HG03565 (cell line): ENCODE measurements around the gene KCND2.
"Not testable (repeated sequence)": the region's sequence is repeated elsewhere in the genome, so short reads cannot be mapped to it uniquely, and the experiment has no call there.

Experiments used
- ATAC-seq: cut with Tn5 transposase; IDR thresholded peaks from one replicate; pipeline ENCODE4 v1.9.1; 2021; ENCODE audit warnings: mild to moderate bottlenecking, moderate library complexity; ENCODE audit not compliant: unreplicated experiment

Gene KCND2

DNA sequence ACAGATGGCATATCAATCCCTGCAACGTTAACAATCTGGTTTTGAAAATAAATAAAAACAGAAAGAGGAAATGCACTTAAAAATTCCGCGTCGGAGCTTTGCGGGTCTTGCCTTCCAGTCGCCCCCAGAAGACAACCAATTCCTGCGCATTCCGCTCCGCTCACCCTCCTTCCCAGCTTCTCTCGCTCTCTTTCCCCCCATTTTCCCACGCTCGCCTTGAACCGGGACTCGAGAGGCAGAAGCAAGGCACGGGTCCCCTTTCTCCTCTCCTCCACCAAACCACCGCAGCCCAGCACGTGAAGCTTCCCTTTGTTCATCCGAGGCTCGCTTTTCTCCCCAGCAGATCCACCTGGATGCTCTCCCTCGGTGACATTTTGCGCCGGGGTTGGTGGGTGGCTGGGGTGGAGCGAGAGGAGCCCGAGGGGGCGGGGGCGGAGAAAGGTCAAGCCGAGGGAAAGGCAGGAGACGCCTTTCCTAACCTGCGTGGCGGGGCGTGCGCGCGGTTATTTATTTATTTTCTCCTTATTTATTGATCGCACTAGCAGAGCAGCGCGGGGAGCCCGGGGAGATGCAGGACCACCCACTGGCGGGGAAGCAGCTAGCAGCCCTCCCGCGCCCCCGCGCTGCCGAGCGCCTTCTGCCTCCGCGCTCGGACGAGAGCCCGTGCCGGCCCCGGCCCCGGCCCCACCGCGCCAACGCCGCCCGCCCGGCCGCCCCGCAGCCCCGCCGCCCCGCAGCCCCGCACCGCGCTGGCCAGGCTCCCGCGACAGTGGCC lies at the start of gene KCND2:
Gene KCND2, plus strand, starts transcription at position 475 of the 775 bp plus-strand sequence.
- ATAC-seq: no peak

DNA sequence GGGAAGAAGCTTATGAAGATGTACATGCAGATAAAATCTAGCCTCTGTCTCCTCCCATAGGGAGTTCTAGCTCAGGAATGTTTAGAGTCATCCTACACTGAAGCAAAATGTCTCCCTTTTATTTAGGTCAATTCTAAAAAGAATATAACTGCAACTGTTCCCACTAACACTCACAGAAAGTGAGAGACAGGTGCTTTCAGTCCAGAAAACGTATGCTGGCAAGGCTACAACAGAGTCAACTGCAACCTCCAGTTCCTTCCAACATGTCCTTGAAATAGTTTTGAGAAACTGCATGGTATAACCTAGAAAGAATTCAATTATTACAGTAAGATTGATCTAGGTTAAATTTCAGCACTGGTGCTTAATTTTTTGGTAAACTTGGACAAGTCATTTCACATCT lies 46.8 kb upstream of the KCND2 start:
- no peak for ATAC-seq

- ATAC-seq: no peak
These were observed 45.7 kb upstream of the KCND2 start for GRCh38 chr7:120227255-120227654.

- ATAC-seq: no peak
These were observed 43.9 kb upstream of the KCND2 start for GRCh38 chr7:120229084-120229483.

DNA sequence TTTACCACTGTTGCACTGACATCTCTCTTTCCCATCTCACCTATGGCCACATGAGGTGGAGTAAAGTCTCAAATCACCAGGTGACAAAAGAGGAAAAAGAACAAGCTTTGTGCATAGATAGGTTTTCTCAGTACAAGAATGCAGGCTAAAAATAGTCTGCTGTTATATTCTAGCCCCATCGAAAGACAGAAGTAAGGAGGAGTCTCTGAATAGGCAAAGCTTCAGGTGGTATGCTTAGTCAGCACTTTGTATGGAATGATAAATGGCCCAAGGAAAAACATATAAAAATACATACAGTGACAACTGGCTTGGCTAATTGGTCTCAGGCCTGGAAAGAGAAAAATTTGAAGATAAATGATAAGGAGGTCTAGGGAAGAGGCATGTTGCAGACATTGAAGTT lies 39.6 kb upstream of the KCND2 start:
- ATAC-seq: no peak

DNA sequence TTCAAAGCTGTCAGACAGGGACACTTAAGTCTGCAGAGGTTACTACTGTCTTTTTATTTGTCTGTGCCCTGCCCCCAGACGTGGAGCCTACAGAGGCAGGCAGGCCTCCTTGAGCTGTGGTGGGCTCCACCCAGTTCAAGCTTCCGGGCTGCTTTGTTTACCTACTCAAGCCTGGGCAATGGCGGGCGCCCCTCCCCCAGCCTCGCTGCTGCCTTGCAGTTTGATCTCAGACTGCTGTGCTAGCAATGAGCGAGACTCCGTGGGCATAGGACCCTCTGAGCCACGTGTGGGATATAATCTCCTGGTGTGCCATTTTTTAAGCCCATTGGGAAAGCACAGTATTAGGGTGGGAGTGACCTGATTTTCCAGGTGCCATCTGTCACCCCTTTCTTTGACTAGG lies 32.6 kb upstream of the KCND2 start:
- ATAC-seq: not testable (repeated sequence)

- no peak for ATAC-seq
These were observed 31.0 kb upstream of the KCND2 start for GRCh38 chr7:120241973-120242372.

DNA sequence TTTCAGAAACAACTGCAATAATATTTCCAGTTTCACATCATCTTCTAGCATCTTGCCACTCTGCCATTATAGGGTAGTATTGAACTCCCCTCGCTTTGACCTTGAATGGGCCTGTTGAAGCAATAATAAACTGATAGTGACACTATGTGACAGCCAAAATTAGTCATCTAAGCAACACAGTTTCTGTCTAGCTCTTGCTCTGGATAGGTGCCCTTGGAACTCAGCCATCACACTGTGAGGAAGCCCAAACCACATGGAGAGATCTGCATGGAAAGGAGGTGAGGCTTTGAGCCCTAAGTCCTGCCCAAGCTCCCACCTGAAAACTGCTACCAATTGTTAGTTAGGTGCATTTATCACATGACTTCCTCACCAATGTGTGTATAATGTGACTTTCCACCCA lies 18.1 kb upstream of the KCND2 start:
- no peak for ATAC-seq

DNA sequence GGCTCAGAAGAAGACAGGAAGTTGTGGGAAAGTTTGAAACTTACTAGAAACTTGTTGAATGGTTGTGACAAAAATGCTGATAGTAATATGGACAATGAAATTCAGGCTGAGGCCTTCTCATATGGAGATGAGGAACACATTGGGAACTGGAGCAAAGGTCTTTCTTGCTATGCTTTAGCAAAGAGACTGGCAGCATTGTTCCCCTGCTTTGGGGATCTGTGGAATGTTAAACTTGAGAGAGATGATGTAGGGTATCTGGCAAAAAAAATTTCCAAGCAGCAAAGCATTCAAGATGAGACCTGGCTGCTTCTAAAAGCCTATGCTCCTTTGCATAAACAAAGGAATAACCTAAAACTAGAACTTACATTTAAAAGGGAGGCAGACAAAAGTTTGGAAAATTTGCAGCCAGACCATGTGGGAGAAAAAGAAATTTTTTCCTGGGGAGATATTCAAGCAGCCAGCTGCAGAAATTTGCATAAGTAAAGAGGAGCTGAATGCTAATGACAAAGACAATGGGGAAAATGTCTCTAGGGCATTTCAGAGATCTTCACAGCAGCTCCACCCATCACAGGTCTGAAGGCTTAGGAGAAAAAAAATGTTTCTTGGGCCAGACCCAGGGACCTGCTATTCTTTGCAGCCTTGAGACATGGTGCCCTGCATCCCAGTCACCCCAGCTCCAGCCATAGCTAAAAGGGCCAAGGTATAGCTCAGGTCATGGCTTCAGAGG lies 16.5 kb upstream of the KCND2 start:
- no peak for ATAC-seq

DNA sequence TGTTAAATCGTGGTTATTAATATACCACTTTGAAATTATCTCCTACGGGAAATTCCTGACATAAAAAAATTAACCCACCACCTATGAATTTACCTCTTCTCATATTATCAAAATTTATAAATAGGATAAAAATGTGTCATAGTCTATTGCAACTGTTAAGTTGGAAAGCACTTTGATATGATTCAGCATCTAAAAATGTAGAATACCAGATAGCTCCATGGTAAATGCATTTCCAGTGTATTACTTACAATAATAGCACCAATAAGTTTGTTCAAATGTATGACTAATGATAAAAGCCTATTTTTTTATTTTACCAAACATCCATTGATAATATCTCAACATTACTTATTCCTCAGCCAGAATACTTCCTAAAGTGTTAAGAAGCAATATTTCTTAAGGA lies 13.6 kb upstream of the KCND2 start:
- ATAC-seq: no peak

GRCh38 chr7:120260111-120260510 lies 12.9 kb upstream of the KCND2 start:
- no peak for ATAC-seq

DNA sequence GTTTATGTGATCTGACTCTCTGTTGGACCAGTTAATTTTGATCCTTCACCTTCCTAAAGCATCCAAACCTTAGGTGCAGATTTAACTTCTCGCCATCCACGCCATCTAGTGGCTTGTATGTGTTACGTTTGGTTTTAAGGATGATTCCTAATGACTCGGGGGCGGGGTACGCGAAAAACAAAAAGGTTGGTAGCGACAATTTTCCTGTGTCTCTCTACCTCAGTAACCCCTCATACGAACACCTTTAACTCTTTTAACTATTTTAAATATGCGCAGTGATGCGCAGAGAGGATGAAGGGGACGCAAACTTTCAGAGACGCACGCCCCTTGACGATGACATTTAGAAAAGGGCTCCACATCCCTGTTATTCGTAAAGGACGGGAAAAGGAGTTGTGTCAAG lies 714 bp upstream of the KCND2 start:
- peak; percentile 64 for ATAC-seq

DNA sequence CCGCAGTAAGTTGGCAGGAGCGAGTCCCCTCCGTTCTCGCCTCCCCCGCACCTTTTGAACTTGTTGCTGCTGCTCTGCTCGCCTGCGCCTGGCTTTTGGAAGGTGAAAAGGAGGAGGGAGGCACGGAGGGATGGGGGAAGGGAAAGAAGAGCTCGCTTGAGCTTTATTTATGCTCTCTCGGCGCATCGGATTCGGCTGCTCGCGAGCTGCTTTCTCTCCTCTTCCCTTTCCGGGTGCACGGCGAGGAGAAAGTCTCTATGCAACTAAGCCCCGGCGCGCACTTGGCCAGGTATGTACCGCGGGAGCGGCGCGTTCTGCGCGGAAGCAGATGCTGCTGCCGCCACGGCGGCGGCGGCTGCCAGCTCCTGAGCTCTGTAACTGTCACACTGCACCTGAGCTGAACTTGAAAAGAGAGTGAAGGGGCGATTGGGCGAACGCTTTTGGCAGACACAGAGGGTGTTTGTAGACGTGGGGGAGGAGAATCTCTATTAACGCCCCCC lies 551 bp downstream of the KCND2 start:
- peak; percentile 51 for ATAC-seq

GRCh38 chr7:120274482-120274881 lies 1.5 kb downstream of the KCND2 start:
- ATAC-seq: no peak

DNA sequence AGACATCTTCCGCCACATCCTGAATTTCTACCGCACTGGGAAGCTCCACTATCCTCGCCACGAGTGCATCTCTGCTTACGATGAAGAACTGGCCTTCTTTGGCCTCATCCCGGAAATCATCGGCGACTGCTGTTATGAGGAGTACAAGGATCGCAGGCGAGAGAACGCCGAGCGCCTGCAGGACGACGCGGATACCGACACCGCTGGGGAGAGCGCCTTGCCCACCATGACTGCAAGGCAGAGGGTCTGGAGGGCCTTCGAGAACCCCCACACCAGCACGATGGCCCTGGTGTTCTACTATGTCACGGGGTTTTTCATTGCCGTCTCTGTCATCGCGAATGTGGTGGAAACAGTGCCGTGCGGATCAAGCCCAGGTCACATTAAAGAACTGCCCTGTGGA lies 1.9 kb downstream of the KCND2 start:
- no peak for ATAC-seq

DNA sequence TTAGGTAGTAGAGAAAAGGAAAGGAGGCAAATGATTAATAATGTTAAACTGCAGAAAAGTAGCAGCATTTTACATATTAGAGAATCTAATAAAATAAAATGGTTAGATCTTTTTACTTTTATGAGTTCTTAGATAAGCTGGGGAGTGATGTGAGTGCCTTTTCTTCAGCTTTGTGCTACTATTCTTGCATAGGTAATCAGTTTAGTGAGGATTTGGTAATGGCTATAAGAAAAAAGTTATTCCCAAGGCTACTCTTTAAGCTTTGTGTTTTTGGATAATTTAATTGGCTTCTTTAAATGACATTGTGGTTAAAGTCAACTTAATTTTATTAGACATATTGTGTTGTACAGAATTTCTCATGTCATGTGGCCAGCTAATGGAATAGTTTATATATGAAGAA lies 3.7 kb downstream of the KCND2 start:
- no peak for ATAC-seq

- no peak for ATAC-seq
These were observed 5.8 kb downstream of the KCND2 start for GRCh38 chr7:120278773-120279172.

- no peak for ATAC-seq
These were observed 7.8 kb downstream of the KCND2 start for GRCh38 chr7:120280743-120281142.

- no peak for ATAC-seq
These were observed 20.1 kb downstream of the KCND2 start for GRCh38 chr7:120293027-120293426.

DNA sequence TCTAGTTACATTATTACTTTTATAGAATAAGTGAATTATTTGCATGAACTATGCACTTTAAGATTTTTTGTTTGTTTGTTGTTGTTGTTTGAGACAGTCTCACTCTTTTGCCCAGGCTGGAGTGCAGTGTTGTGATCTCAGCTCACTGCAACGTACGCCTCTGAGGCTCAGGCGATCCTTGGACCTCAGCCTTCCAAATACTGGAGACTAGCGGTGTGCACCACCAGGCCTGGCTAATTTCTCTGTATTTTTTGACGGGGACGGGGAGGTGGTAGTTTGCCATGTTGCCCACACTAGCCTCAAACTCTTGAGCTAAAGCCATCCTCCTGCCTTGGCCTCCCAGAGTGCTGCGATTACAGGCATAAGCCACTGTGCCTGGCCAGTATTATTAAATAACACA lies 29.2 kb downstream of the KCND2 start:
- ATAC-seq: no peak

GRCh38 chr7:120303105-120303504 lies 30.1 kb downstream of the KCND2 start:
- no peak for ATAC-seq

GRCh38 chr7:120304674-120305073 lies 31.7 kb downstream of the KCND2 start:
- no peak for ATAC-seq
